Immature natural killer cell (primary cell): ENCODE data around the gene RBMY1E. TPM values are rescaled to one million over a fixed set of nuclear protein-coding genes. Genes with fewer than 3 reads are reported as not detected.
"Not testable (repeated sequence)": the region's sequence is repeated elsewhere in the genome, so short reads cannot be mapped to it uniquely, and the experiment has no call there.

Source experiments
- DNase-seq, 3 donors: peaks; one replicate each; pipeline ENCODE4 v3.0.0; 2022; ENCODE audit warnings: mixed read lengths in 1 of 3
- H3K27ac Mint-ChIP-seq, 6 donors: one replicate each; pipeline ENCODE4 v1.8.0; 2020; ENCODE audit warnings: mixed read lengths in 6 of 6, mild to moderate bottlenecking in 5 of 6, inconsistent platforms in 4 of 6, moderate library complexity in 3 of 6
- H3K27me3 Mint-ChIP-seq, 3 donors: one replicate each; pipeline ENCODE4 v1.8.0; 2020 to 2021; ENCODE audit warnings: low read depth in 3 of 3, mild to moderate bottlenecking in 3 of 3, mixed read lengths in 3 of 3, moderate library complexity in 3 of 3, inconsistent platforms in 1 of 3
- H3K36me3 Mint-ChIP-seq, 3 donors: one replicate each; pipeline ENCODE4 v1.8.0; 2020; ENCODE audit warnings: mixed read lengths in 3 of 3, inconsistent platforms in 2 of 3, mild to moderate bottlenecking in 2 of 3
- H3K4me1 Mint-ChIP-seq, 2 donors: one replicate each; pipeline ENCODE4 v1.8.0; 2020; ENCODE audit warnings: inconsistent platforms in 2 of 2, mild to moderate bottlenecking in 2 of 2, mixed read lengths in 2 of 2, moderate library complexity in 1 of 2
- H3K4me3 Mint-ChIP-seq, 5 donors: one replicate each; pipeline ENCODE4 v1.8.0; 2020; ENCODE audit warnings: mild to moderate bottlenecking in 5 of 5, mixed read lengths in 5 of 5, inconsistent platforms in 3 of 5, moderate library complexity in 3 of 5
- H3K9me3 Mint-ChIP-seq, 6 donors: one replicate each; pipeline ENCODE4 v1.8.0; 2020; ENCODE audit warnings: mild to moderate bottlenecking in 6 of 6, mixed read lengths in 6 of 6, inconsistent platforms in 4 of 6, moderate library complexity in 3 of 6
- polyA plus RNA-seq, 3 donors: library from polyadenylated mRNA; unstranded; fragments of 300-500 nt; fragmentation: Illumina TruSeq; gene quantifications; one replicate each; pipeline ENCODE4 v1.2.3, GENCODE V29; 2021

Gene RBMY1E
- polyA plus RNA-seq, result not detected

DNA sequence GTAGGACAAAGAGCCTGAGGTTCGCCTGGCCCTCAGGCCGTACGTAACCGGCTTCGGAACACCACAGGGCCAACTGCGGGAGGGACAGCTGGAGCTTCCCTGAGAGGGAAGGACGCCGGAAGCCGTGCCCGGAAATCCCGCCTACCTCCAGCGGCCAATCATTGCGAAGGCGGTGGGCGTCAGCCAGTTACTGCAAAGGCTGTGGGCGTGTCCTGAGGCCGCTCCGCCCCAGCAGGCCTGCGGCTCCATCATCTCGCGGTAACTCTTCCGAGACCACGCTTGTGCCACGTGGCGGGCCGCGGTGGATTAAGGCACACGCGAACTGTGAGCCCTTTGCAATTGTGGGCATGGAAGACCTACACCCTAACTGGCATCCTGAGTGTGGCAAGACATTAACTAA, at the start of gene RBMY1E:
Gene RBMY1E (minus strand): TSS at position 101 of the 400 bp plus-strand sequence. CDS start 1,978 bp downstream, outside the sequence.
- H3K36me3 Mint-ChIP-seq, H3K27ac Mint-ChIP-seq, DNase-seq, H3K9me3 Mint-ChIP-seq, H3K27me3 Mint-ChIP-seq, H3K4me1 Mint-ChIP-seq, H3K4me3 Mint-ChIP-seq: not testable (repeated sequence)

- H3K27me3 Mint-ChIP-seq, H3K27ac Mint-ChIP-seq, H3K4me1 Mint-ChIP-seq, DNase-seq, H3K9me3 Mint-ChIP-seq, H3K4me3 Mint-ChIP-seq, H3K36me3 Mint-ChIP-seq: not testable (repeated sequence)
Observed at GRCh38 chrY:21894426-21894825, 23.4 kb downstream of the RBMY1E start, which contains the start of gene RBMY1D. Gene RBMY1D (minus strand): TSS chrY:21894526. CDS start chrY:21892513, 2,013 bp downstream.

- H3K4me1 Mint-ChIP-seq, H3K4me3 Mint-ChIP-seq, H3K9me3 Mint-ChIP-seq, H3K36me3 Mint-ChIP-seq, H3K27me3 Mint-ChIP-seq, H3K27ac Mint-ChIP-seq, DNase-seq: not testable (repeated sequence)
Observed at GRCh38 chrY:21869407-21870076, 48.3 kb downstream of the RBMY1E start.

Other genes with a start within 250 kb of the RBMY1E start
- gene RBMY1D, start 23.5 kb downstream of the RBMY1E start, polyA plus RNA-seq, result not detected